NOMO-1 treated with DMSO at 0.1 percent for 48 hours (cell line): ENCODE data around the gene ANKRD39.

Experiments used
- DNase-seq: peaks from one replicate; lab custom pipeline; 2025; ENCODE audit not compliant: unreplicated experiment; lab: John Stamatoyannopoulos, UW

The ANKRD39 gene

DNA sequence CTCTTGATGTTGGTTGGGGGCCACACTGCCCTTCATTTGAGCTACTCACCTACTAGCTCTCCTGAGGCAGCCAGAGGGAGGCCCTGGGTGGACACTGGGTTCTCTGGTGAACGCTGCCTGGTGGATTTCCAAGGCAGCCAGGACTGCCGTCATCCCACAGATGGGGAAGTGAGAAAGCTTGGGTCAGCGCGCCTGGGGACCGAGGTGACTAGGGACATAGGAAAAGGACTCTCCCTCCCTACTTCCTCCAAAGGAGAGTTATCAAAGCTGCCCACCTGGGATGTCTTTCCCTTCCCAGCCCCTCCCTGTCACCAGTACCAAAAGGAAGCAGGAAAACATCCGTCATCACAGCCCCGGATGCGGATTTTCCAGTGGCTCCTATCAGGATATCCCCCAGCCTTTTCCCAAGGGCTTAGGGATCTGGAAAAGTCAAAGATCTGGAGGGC is 15.9 kb upstream of the ANKRD39 start:
- DNase-seq, result peak; percentile 11

- no peak for DNase-seq
These were observed 15.0 kb upstream of the ANKRD39 start for GRCh38 chr2:96872591-96873349.

- no peak for DNase-seq
These were observed 12.9 kb upstream of the ANKRD39 start for GRCh38 chr2:96870626-96871255.

DNA sequence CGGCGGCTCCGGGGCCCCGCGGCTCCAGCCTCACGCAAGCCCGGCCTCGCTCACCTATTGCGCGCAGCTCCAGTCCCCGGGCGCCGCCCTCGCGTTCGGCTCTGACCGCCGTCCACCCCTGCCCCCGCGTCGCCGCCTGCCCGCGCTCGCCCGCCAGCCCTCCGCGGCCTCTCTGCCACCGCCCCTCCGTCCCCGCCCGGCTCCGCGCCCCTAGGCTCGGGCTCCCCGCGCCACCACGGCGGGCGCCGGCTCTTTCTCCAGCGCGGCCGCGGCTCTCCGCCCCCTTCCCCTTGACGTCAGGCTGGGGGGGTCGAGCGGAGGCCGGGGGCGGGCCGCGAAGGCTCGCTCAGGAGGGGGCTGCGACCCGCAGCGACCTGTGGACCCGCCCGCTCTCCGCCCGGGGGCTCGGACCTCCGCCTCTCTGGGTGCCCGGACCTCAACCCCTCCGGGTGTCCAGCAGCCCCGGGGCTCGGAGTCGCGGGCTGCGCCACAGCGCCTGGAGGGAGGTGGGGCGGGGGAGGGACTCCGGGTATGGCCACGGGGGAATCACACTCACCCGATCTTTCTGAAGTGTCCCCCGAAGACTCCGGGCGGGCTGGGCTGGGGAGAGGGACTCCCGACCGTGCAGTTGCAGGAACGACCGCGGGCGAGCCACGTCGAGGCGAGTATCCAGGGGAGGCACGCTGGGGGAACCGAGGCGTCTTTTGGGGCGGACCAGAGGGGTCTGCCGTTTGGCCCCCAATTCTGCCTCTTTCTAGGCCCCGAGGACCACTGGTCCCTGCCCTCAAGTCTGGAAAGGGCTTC is 12.2 kb upstream of the ANKRD39 start, which contains the start of gene SEMA4C:
TSS of gene SEMA4C (minus strand) at position 259 of the 804 bp plus-strand sequence. CDS start 2,194 bp downstream, outside the sequence.
- peak; percentile 36 for DNase-seq

DNA sequence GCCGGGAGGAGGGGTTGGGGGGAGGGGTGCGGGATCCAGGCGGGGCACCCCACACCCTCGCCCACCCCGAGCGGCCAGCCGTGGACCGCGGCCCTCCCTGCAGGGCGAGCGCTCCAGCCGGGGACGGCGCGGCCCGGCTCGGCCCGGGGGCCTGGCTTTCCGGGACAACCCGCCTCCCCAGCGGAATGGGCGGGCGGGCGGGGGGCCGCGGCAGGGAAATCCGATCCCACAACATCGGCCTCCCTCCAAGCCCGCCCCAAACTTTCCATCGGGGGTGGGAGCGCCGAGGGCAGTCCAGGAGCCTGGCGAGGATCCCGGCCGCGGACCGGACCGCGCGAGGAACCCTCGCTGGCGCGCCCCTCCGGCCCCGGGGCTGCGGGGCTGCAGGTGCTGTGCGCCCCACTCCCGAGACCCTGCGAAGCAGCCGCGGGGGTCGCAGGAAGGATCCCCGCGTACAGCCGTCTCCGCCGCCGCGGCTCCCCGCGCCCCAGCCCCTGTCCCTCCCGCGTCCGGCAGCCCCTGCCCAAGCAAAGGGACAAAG is 11.5 kb upstream of the ANKRD39 start:
- no peak for DNase-seq

DNA sequence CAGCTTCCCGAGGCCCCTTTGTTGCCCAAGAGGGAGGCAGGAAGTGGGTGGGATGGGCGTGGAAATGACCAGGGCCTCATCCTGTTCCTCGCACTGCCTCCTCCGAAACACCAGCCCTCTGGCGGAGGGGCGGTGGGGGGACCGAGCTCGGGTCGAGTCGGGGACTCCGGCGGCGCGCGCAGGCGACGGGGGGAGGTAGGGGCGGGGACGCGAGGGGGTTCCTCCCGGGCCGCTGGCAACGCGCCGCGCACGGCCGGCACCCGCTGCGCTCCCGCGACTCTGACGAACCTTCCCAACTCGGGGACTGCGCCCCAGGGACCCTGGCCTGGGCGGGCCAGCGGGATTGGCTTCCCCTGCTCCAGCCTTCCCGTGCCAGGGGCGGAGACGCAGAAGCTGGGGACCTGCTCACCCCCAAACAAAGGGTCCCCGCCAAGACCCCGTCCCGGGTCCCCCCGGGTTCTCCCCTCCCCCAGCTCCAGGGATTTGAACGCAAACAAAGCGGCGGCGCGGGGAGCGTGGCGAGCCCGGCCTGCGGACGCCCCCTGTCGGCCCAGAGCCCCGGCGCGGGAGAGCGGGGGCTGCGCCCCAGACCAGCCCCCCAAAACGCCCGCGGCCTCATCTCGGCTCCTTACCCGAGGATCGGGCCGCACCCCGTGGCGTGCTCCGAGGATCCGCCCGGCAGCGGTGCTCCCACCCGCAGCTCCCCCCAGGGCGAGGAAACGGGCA is 10.9 kb upstream of the ANKRD39 start:
- DNase-seq, result peak; percentile 76

GRCh38 chr2:96867756-96868554 is 10.1 kb upstream of the ANKRD39 start:
- DNase-seq, result no peak

DNA sequence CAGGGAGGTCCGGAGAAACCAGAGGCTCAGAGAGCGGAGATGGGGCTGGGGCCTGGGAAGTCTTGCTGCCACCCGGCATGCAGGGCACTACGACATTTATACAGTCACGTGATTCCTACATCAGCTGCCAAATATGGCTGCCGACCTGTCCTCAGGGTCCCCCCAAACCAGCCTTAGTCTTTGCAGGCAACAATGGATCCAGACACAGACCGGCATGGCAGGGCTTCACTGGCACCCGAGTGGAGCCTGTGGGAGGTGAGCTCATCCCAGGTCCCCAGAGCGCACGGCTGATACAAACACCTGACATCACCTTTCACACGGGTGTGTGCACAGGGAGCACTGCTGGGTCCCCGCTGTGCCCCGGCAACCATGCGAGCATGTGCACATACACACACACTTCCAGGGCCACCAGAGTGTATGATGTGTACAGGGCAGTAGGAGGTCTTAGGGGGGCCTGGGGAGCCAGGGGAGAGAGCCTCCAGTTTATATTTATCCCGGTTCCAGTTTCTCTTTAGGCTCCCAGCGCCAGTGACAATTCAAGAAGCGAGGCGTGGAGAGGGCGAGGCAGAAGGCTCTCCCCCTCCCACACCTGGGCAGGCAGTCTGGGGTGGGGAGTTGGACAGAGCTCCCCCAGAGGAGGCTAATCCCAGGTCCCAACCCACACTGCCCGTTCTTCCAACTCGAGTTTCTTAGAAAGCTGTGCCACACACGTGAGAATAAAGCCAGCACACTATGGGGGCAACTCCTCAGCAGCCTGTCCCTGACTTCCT is 9.4 kb upstream of the ANKRD39 start:
- DNase-seq, result no peak

DNA sequence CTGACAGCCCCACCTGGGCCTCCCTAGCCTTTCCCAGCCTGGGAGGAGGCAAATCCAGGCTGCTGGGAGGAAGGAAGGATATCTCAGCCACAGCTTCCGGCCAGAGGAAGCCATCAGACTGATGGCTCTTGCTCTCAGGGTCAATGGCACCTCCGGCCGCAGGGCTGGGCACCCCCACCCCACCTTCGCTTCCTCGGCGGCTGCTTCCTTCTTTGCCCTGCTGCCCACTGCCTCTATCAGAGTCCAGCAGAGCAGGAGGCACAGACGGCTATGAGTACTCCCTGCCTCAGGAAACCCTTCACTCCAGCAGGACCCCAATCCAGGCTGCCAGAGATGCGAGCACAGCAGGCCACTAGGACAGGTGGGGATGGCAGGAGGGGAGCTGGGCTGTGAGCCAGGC is 8.8 kb upstream of the ANKRD39 start:
- DNase-seq, result no peak

DNA sequence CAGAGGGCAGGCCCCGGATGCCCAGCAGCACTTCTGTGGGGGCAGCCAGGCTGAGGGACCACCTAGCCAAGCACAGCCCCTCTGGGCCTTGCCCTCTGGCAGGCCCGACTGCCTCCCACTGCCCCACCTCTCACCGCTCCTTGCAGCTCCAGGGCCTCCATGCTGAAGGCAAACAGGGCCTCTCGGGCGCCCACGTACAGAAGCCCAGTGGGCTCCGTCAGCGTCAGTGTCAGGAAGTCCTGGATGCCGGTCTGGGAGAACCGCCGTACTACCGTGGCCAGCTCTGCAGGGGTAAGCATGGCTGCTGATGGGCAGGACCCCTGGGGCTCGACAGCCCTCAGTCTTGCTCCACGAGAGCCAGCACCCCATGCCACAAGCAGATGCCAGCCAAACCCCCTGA is 8.3 kb upstream of the ANKRD39 start:
- DNase-seq, result no peak

DNA sequence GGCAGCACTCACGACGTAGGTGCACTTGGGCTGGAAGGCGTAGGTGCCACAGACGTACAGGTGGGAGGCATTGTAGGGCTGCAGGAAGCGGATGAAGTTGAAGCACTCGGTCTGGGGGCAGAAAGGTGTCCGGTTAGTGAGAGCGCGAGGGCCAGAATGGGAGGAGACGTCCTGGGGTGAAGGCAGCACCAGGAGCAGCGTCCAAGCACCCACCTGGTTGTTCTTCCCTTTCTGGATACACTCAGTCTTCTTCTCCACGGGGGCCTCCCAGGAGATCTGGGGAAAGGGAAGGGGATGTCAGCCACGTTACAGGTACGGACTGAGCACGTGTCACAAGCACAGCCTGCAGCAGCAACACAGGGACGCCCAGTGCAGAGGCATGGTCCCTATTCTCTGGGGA is 7.8 kb upstream of the ANKRD39 start:
- no peak for DNase-seq

DNA sequence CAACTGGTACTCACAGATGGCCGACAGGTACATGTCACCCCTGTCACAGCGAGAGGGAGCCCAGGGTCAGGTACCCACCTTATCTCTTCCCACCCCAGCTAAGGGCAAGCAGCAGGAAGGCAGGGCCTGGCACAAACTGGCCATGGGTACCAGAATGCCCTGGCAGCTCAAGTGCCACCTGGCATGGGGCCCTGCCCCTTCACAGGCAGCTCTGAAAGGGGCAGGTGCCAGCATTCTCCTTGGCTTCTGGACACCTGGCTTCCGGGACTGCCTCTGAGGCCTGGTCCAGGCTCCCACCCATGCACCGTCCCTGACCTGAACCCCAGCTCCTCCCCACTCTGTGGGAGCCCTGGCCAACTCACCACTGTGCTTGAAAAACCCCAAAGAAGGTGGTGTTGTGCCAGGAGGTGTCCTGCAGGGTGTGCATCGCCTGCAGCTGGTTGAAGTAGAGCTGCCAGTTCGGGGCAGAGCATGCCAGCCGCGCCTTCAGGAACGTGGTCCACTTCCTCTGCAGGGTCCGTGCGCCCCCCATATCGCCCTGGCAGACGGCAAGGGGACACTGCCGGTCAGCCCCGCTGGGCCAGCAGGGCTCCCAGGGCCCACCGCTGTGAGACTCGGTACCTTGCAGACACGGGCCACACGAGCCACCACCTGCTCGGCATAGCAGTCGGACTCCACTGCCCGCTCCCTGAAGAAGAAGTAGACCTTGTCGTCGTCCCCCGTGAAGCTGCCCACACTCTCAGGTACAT is 6.7 kb upstream of the ANKRD39 start:
- no peak for DNase-seq

DNA sequence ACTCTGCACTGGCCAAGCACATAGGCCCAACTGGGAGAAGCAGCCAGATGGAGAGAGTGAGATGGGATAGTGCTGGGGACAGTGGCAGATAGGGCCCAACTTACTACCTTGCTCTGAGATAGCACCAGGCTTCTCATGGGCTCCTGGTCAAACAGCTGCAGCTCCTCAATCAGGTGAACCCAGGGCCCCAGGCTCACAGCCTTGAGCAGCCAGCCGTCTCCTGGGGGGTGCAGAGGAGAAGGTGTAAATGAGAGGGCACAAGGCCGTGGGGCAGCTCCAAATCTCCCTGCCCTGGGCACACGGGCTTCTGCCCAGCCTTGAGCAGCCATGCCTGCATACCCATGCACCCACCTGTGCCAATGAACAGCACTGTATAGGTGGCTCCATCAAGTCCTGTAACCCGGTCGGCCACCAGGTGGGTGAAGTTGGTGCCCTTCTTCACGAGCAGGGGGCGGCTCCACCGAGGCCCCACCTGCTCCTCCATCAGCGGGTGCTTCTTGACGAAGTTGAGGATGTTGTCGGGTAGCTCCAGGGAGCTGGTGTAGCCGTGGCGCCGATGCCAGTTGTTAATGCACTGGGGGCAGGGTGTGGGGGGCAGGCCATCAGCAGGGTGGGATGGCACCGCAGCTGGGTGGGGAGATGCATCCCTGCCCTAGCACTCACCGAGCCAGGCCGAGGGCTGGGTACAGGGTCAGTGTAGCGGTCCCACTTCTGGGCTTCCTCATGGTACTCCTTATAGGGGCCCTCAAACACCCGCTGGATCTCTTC is 5.9 kb upstream of the ANKRD39 start:
- no peak for DNase-seq

GRCh38 chr2:96863056-96863455 is 5.2 kb upstream of the ANKRD39 start:
- DNase-seq, result peak; percentile 27

DNA sequence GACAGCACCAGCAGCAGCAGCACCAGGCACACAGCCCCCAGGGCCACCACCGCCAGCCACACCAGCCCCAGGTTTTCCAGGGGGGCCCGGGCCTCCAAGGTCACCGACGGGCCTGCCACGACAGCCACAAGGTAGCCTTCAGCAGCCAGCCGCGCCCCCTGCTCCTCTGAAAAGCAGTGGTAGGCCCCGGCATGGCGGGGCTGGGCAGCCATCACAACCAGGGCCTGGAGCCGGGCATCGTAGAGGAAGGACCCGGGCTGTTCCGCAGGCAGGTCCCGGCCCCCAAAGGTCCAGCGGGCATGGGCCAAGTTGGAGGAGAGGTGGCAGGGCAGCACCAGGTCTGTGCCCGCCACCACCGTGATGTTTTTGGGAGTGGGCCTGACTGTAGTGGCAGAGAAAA is 3.3 kb upstream of the ANKRD39 start:
- no peak for DNase-seq

- DNase-seq, result no peak
These were observed 2.5 kb upstream of the ANKRD39 start for GRCh38 chr2:96860065-96861029.

DNA sequence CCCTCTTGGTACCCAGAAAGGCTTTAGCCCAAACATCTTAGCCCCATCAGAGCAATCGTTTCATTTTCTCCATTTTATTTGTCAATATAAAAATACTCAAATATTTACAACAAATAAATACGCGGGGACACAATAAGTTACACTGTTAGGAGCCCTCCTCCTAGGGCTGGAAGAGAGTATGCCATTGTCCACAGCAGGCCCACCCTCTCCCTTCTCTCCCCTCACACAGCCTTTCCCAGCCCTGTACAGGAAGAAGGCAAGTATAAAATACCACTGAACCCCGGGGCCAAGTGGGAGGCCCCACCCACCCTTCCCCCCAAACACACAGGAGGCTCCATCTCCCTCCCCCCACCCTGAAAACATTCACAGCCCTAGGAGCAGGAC is 1.9 kb upstream of the ANKRD39 start:
- no peak for DNase-seq
